Activated naive CD8-positive, alpha-beta T cell treated with anti-CD3 and anti-CD28 coated beads, Interleukin-2, amount 10 ng/mL, durations not matched to agents 7 days and 5 days (primary cell): ENCODE measurements around the gene COG2. TPM values are rescaled to one million over a fixed set of nuclear protein-coding genes. Genes with fewer than 3 reads are reported as not detected.
"Not testable (repeated sequence)": the region's sequence is repeated elsewhere in the genome, so short reads cannot be mapped to it uniquely, and the experiment has no call there.

ENCODE experiments used
- ATAC-seq: fragments of 150-1000 bp; cut with Tn5 transposase; one replicate; pipeline ENCODE4 v1.10.0; 2021; ENCODE audit warnings: low read depth, moderate library complexity
- POLR2A ChIA-PET: fragments of 350-600 bp; sonication (Branson Sonifier 250); formaldehyde crosslinking; loops from one replicate; lab custom pipeline; 2021; ENCODE audit warnings: antibody characterized with exemption; lab: Charles Lee
- DNase-seq: peaks from one replicate; pipeline ENCODE4 v3.0.0; 2021
- H3K27ac Mint-ChIP-seq: one replicate; pipeline ENCODE4 v1.8.0; 2022; ENCODE audit warnings: mild to moderate bottlenecking, mixed read lengths
- H3K27me3 Mint-ChIP-seq: one replicate; pipeline ENCODE4 v1.8.0; 2022; ENCODE audit warnings: mild to moderate bottlenecking, moderate library complexity, mixed read lengths
- H3K36me3 Mint-ChIP-seq: one replicate; pipeline ENCODE4 v1.8.0; 2021; ENCODE audit warnings: mild to moderate bottlenecking, mixed read lengths
- H3K4me1 Mint-ChIP-seq: one replicate; pipeline ENCODE4 v1.8.0; 2021; ENCODE audit warnings: mixed read lengths
- H3K4me3 Mint-ChIP-seq: one replicate; pipeline ENCODE4 v1.8.0; 2022; ENCODE audit warnings: mild to moderate bottlenecking, moderate library complexity, mixed read lengths
- H3K9me3 Mint-ChIP-seq: one replicate; pipeline ENCODE4 v1.8.0; 2021; ENCODE audit warnings: mixed read lengths
- total RNA-seq, 2 experiments: library from RNA; stranded (reverse); gene quantifications; one replicate each; pipeline ENCODE4 v1.2.3, GENCODE V29; 2021

COG2 gene
- total RNA-seq, 2 experiments from 2014 or later, result 30.0 to 31.1 TPM

DNA sequence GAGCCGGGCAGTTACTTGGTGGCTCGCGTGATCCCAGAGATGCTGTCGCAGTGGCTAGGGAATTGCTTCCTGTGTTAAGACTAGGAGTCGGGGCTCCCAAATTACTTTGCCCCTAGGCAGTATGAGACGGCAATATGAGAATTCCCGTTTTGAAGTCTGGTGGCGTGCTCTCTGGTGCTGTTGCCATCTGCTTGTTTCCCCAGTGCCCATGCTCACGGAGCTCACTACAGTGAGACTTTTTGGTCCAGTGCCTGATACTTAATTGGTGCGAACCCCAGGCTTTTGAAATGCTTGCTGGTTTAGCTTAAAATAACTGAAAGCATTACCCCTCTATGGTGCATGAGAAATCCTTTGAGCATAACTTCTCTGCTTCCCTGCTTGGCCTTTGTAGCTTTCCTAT, 49.3 kb downstream of the COG2 start:
- H3K27ac Mint-ChIP-seq, result no peak overlapping the region
- no peaks in the 10 kb centered on the region for H3K27me3 Mint-ChIP-seq

DNA sequence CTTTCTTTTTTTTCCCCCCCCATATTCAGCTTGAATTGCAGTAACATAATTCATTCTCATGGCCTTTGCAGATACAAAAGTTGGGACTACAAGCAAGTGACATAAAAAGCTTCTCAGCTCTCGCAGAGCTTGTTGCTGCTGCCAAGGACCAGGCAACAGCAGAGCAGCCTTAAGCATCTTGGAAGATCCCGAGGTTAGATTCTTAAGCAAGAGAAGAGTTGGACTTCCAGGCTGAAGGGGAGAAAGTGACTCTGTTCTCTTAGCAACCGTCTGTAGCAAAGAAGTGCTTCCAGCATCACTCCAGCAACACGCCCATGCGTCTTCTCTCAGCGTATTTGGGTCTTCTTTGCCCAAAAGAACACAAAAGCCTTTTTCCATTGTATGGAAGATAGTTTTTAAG, 50.9 kb downstream of the COG2 start:
- DNase-seq, result no peak
- peaks cover 15% of the 10 kb centered on the region for H3K36me3 Mint-ChIP-seq
- H3K27me3 Mint-ChIP-seq, result no peaks in the 10 kb centered on the region
- H3K27ac Mint-ChIP-seq, result no peak overlapping the region
- POLR2A ChIA-PET, result no interaction called here
- H3K4me3 Mint-ChIP-seq, result no peak overlapping the region
- no peak for ATAC-seq
- H3K4me1 Mint-ChIP-seq, result peaks cover 11% of the 10 kb centered on the region
- no peaks in the 10 kb centered on the region for H3K9me3 Mint-ChIP-seq

More for the DNA sequence above, 49.3 kb downstream of the COG2 start:
- Mint-ChIP-seq H3K4me3 (no peak overlapping the region), H3K4me1 (peaks cover 11% of the 10 kb centered on the region), H3K36me3 (peaks cover 15% of the 10 kb centered on the region), H3K9me3 (no peaks in the 10 kb centered on the region)
- POLR2A ChIA-PET, result no interaction called here
- ATAC-seq (no peak), DNase-seq (no peak)

DNA sequence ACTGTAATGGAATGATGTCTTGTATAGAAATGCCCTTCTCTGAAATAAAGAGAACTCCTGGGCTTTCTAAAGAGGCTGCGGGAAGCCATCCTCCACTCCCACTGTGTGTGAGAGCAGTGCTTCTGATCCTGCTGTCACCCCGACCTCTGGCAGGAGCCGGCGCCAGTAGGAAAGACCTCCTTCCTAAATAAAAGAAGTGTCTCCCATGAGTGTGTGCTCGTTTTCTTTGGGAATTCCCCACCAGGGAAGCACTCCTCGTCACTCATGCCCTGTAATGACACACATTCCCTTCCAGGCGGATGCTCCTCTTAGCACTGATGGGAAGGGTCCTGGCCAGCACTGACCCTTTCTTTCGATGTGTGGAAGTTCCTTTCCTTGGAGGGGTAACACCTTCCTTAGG, 51.5 kb downstream of the COG2 start:
- POLR2A ChIA-PET, result no interaction called here
- Mint-ChIP-seq H3K27ac (no peak overlapping the region), H3K27me3 (no peaks in the 10 kb centered on the region), H3K36me3 (peaks cover 12% of the 10 kb centered on the region), H3K9me3 (no peaks in the 10 kb centered on the region), H3K4me1 (peaks cover 11% of the 10 kb centered on the region), H3K4me3 (no peak overlapping the region)
- ATAC-seq (no peak), DNase-seq (no peak)

DNA sequence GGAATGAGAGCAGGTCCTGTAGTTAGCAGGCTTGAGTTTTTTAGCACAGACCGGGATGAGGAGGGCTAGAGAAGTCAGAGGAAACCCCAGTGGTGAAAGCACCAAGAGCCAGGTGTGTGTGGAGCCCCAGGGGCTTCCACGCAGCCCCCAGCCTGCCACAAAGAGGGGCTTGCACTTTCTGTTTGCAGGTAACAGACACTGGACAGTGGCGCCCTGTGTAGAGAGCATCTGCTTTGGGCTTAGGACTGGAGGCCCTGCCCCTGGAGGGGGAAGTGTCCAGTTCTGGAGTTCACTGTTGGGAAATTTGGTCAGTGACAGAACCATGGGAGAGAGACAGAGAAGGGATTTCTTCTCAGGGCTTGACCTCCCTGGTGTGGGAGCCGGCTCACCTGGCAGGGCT, 52.2 kb downstream of the COG2 start:
- Mint-ChIP-seq H3K36me3 (peaks cover 12% of the 10 kb centered on the region), H3K4me1 (peaks cover 11% of the 10 kb centered on the region), H3K9me3 (no peaks in the 10 kb centered on the region), H3K4me3 (no peak overlapping the region), H3K27me3 (no peaks in the 10 kb centered on the region), H3K27ac (no peak overlapping the region)
- ATAC-seq (no peak), DNase-seq (no peak)
- POLR2A ChIA-PET, result no interaction called here

DNA sequence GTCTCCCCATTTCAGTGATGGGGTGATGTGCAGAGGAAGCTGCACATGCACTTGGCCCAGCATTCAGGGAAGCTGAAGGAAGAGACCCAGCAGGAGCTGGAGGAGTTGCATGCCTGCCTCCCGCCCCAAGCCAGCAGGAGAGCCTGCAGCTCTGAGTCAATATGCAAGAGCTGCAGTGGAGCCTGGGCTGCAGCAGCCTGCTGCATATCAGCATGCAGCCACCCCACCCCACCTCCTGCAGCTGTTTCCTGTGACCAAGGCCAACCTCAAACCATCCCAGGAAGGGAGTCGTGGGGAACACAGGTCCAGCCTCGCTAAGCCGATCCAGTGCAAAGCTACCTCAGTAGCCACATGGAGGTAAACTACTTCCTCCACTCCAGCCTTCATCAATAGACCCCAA, 52.7 kb downstream of the COG2 start:
- H3K4me3 Mint-ChIP-seq, result no peak overlapping the region

DNA sequence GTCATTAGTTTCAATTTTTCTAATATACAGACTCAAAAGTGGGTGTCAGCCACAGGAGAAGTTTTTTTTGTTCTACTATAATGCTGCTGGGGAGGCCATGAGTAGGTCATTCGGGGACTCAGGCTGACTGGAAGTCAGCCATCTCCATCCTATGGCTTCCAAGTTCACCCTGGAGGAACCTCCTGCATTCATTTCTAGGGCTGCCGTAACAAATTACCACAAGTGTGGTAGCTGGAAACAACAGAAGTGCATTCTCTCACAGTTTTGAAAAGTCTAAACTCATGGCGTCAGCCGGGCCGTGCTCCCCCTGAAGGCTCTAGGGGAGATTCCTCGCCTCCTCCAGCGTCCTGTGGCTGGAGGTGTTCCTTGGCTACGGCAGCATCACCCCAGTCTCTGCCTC, 53.9 kb downstream of the COG2 start:
- Mint-ChIP-seq H3K4me1 (peaks cover 11% of the 10 kb centered on the region), H3K36me3 (peaks cover 11% of the 10 kb centered on the region), H3K27ac (no peak overlapping the region), H3K4me3 (no peak overlapping the region), H3K27me3 (no peaks in the 10 kb centered on the region), H3K9me3 (no peaks in the 10 kb centered on the region)
- DNase-seq, result no peak
- ATAC-seq, result no peak
- POLR2A ChIA-PET, result no interaction called here

More for the DNA sequence above, 52.7 kb downstream of the COG2 start:
- DNase-seq (no peak), ATAC-seq (no peak)
- POLR2A ChIA-PET, result no interaction called here
- Mint-ChIP-seq H3K27me3 (no peaks in the 10 kb centered on the region), H3K4me1 (peaks cover 11% of the 10 kb centered on the region), H3K9me3 (no peaks in the 10 kb centered on the region), H3K27ac (no peak overlapping the region), H3K36me3 (peaks cover 12% of the 10 kb centered on the region)

DNA sequence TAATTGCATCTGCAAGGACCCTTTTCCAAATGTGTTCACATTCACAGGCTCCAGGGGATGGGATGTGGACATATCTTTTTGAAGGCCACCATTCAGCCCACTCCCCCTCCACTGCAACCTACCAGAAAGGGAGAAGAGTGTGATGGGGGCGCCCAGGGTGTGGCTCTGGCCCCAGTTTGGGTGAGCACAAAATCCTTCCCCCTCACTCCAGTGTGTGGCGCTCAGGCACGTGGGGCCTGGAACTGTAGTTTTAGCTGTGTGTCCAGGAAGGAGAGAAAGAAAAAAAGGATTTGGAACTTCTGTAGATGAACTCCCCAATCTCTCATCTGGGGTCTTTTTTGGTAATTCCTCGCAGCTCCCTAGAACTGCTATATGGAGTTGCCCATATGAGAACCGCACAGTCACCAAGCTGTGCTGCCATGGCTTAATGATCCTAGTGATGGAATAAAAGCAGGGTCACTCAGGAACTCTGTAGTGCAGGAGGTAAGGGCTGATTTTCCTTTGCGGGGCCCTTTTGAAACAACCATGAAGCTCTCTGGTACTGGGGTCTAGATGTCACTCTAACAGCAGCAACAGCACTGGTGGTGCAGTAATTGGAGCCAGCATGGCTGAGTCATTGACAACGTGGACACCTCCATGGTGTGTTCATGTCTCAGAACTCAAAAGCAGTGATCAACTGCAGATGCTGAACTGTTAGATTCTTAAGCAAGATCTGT, 54.6 kb downstream of the COG2 start:
- DNase-seq, result no peak
- Mint-ChIP-seq H3K36me3 (peaks cover 9% of the 10 kb centered on the region), H3K4me1 (peaks cover 11% of the 10 kb centered on the region), H3K4me3 (no peak overlapping the region), H3K9me3 (no peaks in the 10 kb centered on the region), H3K27ac (no peak overlapping the region), H3K27me3 (no peaks in the 10 kb centered on the region)
- no peak for ATAC-seq
- POLR2A ChIA-PET, result no interaction called here

DNA sequence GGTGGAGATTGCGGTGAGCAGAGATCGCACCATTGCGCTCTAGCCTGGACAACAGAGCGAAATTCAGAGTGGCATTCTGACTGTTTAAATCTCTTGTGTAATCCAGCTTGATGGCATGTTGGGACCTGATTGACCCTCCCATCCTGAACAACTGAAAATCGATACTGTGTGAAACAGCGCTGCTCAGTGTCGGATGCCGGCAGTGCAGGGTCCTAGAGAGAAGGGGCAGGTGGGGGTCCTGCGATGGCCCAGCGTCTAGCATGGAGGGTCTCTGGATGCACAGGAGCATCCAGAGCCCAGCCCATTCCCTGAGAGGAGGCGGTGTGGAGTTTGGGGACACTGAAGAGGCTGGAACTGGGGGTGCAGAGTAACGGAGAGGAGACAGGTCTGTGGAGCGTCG, 55.8 kb downstream of the COG2 start:
- DNase-seq (no peak), ATAC-seq (no peak)
- POLR2A ChIA-PET, result no interaction called here
- peaks cover 5% of the 10 kb centered on the region for H3K36me3 Mint-ChIP-seq
- H3K27me3 Mint-ChIP-seq, result peaks cover 3% of the 10 kb centered on the region
- H3K9me3 Mint-ChIP-seq, result no peaks in the 10 kb centered on the region
- H3K4me3 Mint-ChIP-seq, result no peak overlapping the region
- H3K27ac Mint-ChIP-seq, result no peak overlapping the region
- peaks cover 11% of the 10 kb centered on the region for H3K4me1 Mint-ChIP-seq

DNA sequence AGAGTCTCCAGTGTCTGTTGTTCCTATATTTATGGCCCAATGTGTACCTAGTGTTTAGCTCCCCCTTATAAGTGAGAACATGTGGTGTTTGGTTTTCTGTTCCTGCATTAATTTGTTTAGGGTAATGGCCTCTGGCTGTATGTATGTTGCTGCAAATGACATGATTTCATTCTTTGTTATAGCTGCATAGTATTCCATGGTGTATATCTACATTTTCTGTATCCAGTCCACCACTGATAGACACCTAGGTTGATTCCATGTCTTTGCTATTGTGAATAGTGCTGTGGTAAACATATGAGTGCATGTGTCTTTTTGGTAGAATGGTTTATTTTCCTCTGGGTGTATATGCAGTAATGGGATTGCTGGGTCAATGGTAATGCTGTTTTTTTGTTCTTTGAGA, 56.7 kb downstream of the COG2 start:
- ATAC-seq, H3K27ac Mint-ChIP-seq, H3K27me3 Mint-ChIP-seq, H3K4me3 Mint-ChIP-seq, POLR2A ChIA-PET, H3K36me3 Mint-ChIP-seq, DNase-seq, H3K9me3 Mint-ChIP-seq: not testable (repeated sequence)
- peaks cover 10% of the 10 kb centered on the region for H3K4me1 Mint-ChIP-seq

DNA sequence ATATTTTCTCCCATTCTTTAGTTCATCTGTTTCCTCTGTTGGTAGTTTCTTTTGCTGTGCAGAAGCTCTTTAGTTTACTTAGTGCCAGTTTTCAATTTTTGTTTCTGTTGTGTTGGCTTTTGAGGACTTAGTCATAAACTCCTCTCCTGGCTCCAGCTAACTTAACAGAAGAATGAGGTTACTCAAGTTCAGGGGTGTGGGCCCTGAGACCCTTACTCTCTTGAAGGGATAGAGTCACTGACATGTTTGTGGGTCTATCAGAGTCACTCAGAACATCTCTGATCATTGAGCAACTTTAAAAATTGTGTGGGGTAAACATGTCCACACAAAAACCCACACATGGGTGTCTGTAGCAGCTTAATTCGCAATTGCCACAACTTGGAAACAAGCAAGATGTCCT, 57.4 kb downstream of the COG2 start:
- Mint-ChIP-seq H3K9me3 (no peaks in the 10 kb centered on the region), H3K36me3 (no peaks in the 10 kb centered on the region), H3K27me3 (peaks cover 3% of the 10 kb centered on the region), H3K4me1 (peaks cover 4% of the 10 kb centered on the region), H3K27ac (no peak overlapping the region), H3K4me3 (no peak overlapping the region)
- DNase-seq (no peak), ATAC-seq (no peak)
- POLR2A ChIA-PET, result no interaction called here

DNA sequence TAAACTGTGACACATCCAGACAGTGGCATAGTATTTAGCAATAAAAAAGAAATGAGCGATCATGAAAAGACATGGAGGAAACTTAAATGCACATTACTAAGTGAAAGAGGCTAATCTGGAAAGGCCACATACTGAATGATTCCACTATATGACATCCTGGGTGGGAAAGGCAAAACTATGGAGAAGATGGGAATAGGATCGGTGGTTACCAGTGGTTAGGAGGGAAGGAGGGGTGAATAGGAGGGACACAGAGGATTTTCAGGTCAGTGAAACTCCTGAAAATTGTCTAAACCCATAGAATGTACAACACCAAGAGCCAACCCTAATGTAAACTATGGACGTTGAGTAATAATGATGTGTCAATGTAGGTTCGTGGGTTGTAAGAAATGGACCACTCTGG, 57.9 kb downstream of the COG2 start:
- Mint-ChIP-seq H3K4me1 (peaks cover 2% of the 10 kb centered on the region), H3K4me3 (no peak overlapping the region), H3K9me3 (no peaks in the 10 kb centered on the region), H3K27ac (no peak overlapping the region), H3K36me3 (no peaks in the 10 kb centered on the region), H3K27me3 (peaks cover 3% of the 10 kb centered on the region)
- DNase-seq (no peak), ATAC-seq (no peak)
- POLR2A ChIA-PET, result no interaction called here

DNA sequence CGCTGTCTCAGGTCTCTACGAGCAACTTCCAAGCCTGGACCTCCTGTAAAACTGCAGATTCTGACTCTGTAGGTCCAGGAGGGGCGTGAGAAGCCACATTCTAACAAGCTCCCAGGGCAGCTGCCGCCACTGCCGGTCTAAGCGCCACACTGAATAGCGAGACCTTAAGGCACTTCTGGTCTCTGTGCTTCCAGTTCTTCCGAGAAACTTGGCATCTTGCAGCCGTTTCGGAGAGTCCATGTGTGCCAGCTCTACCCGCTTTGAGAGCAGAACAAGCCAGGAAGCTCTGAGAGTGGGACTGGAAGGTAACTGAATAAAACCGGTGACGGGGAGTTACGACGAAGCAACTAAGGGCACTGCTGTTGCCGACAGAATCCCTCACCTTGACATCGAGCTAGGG, 59.2 kb downstream of the COG2 start:
- Mint-ChIP-seq H3K4me1 (no peaks in the 10 kb centered on the region), H3K4me3 (no peak overlapping the region), H3K9me3 (no peaks in the 10 kb centered on the region), H3K36me3 (no peaks in the 10 kb centered on the region), H3K27me3 (peaks cover 3% of the 10 kb centered on the region), H3K27ac (no peak overlapping the region)
- DNase-seq (no peak), ATAC-seq (no peak)
- POLR2A ChIA-PET, result no interaction called here

DNA sequence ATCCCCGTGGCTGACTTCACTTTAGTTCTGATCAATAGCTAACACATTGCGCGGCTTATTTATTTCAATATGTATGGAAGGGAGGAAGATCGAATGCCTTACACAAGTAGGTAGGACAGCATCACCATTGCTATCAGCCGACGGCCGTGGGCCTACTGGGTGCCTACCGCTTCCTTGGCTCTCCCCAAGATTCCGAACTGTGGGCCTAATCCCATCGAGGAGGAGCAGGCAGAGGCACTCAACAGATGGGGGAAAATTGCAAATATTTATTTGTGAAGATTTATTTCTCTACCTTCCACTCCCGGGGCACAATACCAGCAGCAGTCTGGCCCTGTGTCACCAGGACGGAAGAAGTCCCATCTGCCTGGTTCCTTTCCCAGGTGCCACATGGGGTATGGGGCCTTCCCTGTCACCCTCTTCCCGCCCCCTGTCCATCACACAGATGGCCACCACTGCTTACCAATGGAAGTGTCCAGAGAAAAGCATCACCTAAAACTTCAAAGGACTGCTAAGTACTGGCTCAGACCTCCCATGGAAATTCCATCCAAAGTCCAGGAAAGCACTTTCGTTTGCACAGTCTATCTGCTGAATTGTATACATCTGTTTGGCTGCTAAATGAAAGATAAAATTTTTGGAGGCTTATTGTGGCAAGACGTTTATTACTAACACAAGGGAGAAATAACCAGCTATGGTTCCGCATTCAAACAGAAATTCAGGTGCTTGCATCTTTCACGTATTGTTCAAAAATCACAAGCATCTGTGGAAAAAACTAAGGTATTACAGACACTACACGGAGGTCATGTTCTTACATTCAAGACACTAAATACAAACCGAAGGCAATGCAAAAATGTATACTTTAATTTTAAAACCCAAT, 59.9 kb downstream of the COG2 start:
- H3K4me3 Mint-ChIP-seq, result no peak overlapping the region
- H3K36me3 Mint-ChIP-seq, result no peaks in the 10 kb centered on the region
- H3K4me1 Mint-ChIP-seq, result no peaks in the 10 kb centered on the region
- POLR2A ChIA-PET, result no interaction called here
- H3K27me3 Mint-ChIP-seq, result peaks cover 3% of the 10 kb centered on the region
- ATAC-seq, result no peak
- H3K9me3 Mint-ChIP-seq, result no peaks in the 10 kb centered on the region
- no peak overlapping the region for H3K27ac Mint-ChIP-seq
- no peak for DNase-seq
